ENCODE measurements around the gene LRRC45.

- TF ChIP-seq CTCF (conservative IDR thresholded peaks at IDR 0.05) = no peak
- TF ChIP-seq EZH2 (IDR thresholded peaks at IDR 0.05; ENCODE audit: low read depth) = no peak
Measured at GRCh38 chr17:81980707-81981343, 42.3 kb upstream of the LRRC45 start.
